Measurements from ENCODE around the gene CHCHD6.

The CHCHD6 gene

DNA sequence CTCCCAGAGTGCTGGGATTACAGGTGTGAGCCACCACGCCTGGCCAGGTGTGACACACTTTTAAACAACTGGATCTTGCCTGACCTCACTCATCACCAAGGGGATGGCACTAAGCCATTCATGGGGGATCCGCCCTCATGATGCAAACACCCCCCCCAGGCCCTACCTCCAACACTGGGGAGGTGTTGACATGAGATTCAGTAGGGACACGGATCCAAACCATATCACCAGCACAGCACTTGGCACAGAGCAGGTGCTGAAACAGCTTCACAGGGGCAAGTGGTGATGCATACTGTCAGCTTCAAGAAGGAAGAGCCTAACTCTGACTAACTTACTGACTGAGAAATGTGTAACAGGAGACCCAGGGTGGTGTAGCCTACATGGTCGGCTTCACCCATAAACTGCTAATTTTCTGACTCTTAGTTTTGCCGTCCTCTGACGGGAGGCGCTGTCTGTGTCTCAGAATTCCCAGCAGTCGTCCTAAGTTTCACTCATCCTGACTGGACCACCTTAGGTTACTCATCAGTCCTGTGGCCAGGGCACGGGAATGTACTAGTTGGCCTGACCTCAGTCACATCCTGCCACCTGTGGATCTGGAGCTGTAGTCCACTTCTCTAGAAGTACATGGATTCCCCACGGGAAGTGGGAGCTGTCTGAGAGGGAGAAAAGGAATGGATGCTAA is 197.0 kb downstream of the CHCHD6 start:
- DNase-seq = no peak

DNA sequence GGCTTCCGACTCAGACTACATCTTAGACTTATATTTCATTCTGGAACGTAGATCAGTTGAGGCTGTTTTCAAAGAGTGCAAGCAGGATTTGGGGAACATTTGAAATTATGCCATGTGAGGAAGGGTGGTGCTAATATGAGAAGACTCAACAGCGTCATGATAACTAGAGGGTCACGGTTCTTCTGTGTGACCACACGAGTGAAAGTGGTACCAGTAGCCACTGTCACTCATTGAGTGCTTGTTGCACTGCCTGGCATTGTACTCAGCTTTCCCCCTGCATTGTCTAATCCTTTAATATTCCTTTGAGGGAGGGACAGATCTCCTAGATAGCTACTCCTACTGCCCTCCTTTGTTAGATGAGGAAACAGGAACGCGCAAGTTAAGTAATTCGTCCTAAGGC is 197.6 kb downstream of the CHCHD6 start:
- DNase-seq = no peak

DNA sequence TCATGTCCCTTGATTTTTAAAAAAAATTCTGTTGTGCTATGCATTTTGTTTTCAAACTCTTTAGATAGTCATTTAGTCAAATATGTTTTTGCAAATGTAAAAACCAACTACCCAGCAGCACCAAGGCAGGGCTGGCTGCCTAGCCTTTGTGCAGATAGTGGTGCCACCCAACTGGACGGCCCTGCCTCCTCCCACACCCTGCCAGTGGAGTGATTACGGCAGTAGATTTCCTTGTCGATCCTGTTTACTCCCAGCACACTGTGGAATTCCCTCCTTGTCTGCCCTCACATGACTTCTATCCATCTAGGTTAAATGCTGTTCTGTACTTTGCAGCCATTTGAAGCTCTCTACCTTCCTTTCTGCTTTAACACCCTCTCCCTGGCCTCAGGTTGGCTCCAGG is 199.5 kb downstream of the CHCHD6 start:
- no peak for DNase-seq

DNA sequence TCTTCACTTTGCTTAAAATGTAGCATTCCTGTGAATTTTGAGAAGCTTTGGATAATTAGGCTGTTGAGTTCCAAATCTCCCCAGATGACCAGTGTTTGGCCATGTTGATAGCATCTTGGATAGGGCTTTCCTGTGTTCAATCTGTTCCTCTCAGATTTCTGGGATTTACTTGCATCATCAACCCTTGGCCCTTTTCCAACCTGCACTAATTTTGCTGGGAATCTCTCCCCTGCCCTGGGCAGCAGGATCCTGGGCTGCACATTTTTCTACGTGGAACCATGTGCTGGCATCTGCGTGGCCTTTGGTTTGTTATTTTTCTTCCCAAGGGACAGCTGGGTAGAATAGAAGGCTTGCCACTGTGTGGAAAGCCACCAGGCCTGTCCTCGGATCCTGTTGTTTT is 203.5 kb downstream of the CHCHD6 start:
- DNase-seq = no peak

DNA sequence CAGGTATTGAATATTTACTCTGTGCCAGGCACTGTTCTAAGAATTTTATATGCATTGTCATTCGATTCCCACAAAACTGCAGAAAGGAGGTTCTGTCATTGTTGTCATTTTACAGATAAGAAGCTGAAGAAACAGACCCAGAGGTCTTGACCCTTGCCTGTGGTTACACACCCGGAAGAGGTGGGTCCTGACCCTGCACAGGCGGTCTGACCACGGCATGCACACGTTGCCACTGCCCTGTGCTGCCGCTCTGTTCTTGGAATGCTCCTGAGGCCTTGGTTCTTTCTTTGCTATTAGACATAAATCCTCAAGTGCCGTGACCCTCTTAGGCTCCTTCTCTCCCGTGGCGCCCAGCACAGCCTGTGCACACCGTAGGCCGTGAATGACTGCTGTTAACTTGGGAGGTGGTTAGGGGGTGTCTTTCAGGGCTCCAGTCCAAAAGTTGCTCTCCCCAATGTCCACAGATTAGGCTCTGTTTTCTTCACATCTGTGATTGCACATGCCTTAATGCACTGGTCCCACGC is 204.8 kb downstream of the CHCHD6 start:
- DNase-seq = no peak

DNA sequence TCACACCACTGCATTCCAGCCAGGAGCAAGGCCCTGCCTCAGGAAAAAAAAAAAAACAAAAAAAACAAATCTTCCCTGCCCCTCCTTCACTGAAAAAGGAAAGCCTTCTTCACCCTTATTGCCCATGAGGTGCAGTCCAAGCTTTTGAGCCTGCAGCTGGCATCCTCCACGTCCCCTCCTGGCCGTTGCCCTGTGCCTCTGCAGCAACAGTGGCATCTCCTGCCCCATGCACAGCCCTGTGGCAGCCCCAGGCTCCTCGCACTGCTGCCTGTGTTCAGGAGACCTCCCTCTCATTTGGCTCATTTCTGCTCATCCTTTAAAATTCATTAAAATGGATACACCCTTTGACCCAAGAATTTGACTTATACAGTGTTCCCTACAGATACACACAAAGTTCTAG is 206.2 kb downstream of the CHCHD6 start:
- DNase-seq = no peak

DNA sequence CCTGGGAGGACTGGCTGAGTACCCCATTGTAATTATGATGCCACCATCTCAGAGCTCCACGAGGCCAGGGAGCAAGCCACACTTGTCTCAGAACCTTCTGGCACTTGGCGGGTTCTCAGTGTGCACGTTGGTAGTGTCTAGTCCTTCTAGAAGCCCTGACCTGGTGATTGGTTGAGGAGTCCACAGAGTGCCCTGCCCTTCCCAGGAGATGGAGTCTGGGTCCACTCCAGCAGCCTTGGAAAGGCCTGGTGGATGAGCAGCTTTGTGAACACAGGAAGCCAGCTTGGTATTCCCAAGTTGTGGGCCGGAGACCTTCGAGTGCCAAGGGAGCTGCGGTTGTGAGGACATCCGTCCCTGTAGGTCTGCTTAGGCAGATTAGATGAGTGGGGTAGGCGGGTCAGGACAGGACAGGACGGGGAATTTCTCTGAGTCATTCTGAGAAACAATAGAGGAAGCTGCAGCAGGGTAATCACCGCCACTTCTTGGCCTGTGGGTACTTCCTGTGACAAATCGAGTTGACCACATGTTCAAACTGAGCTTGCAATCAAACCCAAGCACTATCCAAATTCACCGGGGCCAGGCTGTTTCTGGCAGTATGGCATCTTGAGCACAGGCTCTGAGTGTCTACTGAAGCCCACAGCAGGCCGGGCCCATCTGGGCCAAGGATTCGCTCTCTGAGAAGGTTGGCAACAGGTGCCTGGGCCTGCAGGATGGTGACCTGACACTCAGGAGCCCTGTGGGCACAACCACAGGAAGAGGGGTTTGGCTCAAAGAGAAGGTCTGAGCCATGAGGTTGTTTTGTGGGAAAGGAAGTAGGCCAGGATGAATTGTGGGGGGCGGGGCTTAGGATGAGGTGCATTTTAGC is 207.4 kb downstream of the CHCHD6 start:
- peak; percentile 25 for DNase-seq

DNA sequence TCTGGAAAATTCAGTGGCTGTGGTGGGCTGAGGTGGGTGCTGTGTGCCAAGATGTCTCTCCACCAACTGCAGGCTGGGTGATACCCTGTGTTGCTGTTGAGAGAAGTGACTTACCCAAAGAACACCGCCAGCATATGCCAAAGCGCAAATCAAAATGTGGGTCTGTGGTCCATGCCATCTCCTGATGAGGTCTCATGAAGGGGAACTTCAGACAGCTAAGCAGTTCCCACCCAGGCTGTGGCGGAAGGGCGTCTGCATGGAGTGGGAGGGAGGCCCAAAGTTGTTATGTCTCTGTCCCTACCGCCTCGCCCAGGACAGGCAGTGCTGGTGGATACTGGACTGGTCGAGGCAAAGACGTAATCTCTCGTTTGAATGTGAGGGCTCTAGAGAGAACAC is 208.0 kb downstream of the CHCHD6 start:
- no peak for DNase-seq

DNA sequence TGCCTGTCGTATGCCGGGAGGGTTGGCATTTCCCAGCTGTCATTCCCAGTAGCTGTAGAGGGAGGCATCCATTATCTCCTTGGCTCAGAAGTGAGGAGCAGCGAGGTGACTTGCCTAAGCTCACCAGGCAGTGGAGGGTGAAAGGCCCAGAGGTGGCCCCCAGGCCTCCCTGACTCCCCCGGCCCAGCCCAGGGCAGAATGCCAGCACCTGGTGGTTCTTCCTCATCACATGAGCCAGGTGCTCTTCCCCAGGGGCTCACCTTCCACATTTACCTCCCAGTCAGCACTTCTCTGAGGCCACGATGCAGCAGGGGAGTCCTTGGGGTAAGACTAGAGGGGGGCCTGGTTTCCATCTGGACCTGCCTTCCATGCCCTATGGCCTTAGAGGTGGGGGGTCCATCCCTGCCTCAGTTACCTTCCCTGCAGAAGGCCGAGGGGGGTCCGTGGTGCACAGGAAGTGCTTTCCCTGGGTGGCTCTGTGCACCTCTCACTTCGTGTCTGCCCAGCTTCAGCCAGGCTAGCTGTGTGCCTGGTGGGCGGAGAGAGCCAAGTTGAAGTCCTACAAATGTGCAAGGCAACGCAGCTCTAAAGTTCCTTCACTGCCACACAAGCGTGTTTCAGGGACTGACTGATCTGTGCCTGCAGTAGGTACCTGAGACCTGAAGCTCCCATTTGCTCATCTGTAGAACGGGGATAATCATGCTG is 208.6 kb downstream of the CHCHD6 start:
- DNase-seq = no peak

DNA sequence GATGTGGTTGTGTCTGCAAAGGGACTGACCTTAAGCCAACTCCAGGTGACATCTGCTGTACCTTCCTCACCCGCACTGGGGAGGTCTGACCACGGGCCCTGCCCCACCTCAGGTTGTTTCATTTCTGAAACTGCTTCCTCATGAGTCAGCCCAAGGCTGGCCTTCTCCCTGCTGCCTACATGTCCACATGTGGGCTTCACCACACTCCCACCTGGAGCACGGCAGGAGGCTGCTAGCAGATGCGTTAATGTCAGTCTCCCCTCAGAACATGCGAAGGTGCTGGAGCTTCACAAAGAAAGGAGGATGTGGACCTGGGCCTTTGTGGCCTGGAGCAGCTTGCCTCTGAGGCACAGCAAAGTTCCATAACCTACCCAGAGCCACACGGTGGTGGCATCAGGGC is 209.5 kb downstream of the CHCHD6 start:
- no peak for DNase-seq

DNA sequence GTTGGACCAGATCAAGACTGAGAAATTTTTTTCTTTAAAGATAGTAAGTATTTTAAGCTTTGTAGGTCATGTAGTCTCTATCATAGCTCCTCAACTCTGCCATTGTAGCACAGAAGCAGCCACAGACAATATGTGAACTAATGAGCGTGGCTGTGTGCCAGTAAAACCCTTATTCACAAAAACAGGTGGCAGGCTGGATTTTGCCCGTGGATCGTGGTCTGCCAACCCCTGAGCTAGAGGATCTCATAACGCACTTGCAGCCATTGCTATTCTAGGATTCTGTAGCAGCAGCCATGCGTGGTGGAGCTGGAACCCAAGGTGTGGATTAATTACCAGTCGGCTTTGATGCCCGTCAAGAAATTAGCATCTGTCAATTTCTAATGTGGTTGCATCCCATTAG is 210.2 kb downstream of the CHCHD6 start:
- DNase-seq = no peak

DNA sequence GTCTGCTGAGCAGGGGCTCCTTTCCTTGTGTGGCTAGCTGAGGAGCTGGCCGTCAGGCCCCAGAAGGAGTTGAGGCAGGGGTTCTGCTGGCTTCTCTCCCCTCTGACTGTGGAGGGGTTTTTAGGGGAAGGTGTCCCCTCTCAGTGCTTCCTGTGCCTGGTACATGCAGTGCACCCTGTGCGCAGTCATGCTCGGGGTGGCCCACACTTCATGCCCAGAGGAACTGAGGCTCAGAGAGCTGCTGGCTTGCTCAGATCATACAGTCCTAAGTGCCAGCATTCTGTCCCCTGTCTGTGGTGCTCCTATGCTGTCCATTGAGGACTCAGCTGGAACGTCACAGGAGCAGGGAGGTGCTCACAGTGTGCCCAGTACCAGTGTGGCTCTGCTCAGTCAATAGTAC is 211.0 kb downstream of the CHCHD6 start:
- DNase-seq = no peak

DNA sequence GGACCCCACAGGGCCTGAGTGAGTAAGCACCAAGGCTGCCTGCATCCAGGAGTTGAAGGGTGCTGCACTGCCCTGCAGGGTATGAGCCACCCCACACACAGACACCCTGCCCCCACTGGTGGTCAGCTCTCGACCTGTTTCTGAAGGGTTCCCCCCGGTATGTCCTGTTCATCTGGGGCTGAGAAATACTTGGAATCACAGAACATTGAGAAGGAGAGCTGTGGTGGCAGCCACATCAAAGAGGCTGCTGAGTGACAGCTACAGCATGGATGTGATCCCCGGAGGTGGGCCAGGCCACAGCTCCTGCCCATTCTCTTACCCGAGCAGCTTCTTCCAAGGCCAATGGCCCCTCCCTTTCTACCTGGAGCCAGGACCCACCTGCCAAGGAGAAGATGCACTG is 212.5 kb downstream of the CHCHD6 start:
- no peak for DNase-seq

DNA sequence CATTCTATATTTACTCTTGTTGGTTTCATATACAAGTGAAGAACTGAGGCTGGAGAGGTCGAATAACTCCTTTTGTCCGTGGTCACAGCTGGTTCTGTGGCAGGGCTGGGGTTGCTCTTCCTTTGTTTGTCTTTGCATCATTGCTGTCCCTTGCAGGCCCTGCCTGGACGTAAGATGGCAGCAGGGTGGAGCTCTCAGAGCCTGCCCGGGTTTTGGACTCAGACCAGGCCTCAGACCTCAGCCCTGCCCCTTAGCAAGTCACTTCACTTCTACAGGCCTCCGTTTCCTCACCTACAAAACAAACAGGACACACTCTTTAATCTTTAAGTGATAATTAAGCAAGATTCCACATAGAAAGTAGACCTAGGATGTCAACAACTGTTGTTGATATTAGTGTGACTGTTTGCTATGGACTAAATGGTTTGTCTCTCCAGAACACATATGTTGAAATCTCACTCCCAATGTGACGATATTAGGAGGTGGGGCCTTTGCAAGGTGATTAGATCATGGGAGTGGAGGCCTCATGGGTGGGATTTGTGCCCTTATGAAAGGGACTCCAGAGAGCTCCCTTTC is 213.3 kb downstream of the CHCHD6 start:
- DNase-seq = no peak

DNA sequence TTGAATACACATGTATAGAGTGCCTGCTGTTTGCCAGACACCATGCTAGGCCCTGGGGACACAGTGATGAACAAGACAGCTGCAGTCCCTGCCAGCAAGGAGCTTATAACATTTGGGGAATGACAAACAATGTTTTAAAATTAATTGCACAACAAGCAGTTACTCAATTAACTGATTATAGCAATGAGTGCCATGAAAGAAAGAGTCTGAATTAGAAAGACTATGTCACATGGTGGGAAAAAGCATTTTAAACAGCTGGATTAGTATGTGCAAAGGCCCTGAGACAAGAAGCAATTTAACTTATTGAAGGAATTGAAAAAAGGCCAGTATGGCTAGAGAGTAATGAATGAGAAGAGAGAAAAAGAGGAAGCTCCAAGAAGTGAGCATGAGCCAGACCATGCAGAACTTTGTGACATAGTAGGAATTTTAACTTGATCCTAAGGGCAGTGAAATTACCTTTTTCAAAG is 214.3 kb downstream of the CHCHD6 start:
- DNase-seq = no peak

DNA sequence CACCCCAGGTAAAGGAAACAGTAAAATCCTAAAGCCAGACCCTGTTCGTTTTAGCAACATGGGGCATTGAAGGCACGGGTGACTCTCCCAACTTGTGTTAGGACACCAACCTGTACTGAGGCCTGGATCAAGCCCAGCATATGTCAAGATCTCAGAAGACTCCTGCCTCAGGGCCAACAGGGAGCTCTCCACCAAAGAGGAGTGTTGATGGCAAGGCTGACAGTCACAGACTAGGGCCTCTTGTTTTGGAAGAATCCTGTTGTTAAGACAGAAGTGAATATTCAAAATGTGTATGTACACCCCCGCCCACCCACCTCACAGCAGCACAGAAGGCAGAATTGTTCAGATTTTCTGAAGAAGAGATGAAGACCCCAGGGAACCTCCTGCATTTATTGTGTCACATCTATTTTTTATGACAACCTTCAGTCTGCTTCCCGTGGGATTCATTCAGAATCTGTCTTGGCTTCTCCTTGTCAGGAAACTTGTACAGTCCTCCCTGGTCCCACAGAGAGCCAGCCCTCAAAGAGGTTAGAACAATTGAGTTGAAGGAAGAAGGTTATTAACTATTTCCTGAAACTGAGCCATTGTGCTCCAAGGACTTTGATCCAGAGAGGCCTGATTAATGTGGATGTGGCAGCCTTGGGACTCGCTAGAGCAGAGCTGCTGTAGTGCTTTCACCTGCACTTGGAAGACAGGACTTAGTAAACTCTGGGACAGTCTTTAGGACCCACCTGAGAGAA is 217.2 kb downstream of the CHCHD6 start:
- DNase-seq = no peak

DNA sequence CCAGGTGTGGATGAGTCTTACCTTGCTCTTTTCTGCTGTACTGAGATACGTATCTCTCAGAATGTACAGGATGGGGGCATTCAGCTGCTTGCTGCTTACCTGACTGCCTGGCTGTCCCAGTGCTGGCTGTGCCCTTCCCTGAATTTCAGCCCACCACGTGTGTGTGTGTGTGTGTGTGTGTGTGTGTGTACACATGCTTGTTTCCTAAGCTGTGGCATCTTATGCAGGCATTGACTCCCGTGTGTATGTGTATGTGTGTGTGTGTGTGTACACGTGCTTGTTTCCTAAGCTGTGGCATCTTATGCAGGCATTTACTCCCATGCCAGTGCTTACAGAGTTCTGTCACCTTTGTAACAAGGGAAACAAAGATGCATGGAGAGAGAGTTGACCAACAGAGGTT is 218.4 kb downstream of the CHCHD6 start:
- DNase-seq = no peak

DNA sequence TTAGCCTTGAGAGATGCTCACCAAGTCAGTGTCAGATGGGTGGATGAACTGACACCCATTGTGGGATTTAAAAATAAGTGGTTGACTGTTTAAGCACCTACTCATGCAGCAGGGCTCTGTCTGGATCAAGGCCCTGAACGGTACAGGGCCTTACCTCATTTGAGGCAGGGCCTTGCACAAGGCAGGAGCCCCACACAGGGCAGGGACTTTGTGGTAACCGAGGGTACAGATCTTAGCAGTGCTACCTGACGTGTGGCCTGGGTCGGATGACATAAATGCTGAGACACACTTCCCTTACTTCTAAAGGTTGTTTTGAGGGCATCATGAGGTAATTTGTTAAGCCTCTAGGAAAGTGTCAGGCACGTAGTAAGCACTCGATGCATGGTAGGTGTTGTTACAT is 219.4 kb downstream of the CHCHD6 start:
- no peak for DNase-seq

DNA sequence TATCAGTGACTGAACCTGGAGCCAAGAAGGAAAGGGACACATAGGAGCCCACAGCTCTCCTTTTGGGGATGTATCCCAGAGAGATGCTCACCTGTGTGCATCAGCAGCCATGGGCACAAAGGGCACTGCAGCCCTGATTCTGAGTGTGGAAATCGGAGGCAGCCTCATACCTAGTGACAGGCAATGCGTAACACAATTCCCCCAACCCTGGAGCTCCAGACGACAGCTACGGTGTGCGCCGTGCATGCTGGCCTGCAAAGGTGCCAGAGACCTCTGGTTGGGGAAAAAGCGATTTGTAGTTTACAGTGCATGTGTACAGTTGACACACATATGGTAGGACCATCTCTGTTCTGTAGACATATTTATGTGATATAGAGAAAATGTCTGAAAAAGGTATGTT is 219.9 kb downstream of the CHCHD6 start:
- no peak for DNase-seq

DNA sequence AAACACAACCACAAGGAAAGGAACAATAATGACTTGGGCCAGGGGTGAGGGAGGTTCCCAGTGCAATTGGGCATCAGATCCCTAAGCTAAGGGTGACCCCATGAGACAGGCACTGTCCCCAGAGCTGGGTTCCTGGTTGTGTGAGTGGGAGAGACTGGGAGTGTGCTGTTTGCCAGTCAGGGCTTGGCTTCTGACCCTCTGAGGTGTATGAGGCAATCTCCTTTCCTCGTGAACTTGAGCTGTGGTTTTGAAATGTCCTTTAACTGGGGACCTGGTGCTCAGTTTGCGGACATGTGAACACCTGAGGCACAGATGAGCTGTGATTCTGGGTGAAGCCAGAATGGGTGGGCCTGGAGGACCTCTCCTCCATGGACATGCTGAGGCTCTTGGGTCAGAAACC is 220.4 kb downstream of the CHCHD6 start:
- DNase-seq = no peak

DNA sequence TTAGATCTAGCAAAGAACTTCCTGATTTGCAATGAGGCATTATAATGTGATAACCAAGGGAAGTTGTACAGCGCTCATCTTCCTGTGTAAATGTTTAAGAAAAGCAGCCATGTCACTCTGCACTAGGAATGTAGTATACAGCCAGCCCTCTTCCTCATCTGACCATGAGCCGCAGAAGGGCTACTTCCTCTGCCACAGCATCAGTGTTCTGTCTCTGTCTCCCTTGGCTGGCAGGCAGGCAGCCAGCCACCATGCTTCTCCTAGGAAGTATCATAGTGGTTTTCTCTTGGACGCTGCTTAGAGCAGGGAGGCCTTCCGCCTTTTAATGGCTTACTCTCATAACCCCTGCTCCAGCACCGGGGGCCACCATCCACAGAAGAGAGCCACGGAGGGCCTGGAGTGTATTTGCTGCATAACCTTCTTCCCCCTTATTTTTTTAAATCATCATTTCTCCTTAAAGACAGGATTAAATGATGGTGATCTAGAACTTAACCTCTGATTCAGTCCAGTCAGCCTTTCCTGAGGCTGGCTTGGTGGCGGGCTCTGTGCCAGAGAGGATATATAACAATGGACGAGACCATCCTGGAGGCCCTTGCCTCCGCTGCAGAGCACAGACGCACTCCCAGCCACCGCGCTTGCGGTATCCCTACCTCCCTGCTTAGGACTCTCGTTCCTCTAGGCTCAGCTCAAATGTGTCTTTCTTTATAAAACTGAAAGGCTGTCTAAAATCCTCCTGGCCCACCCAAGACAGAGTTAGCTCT is 221.6 kb downstream of the CHCHD6 start:
- no peak for DNase-seq
